ENCODE data around the gene EGFR.

EGFR gene

DNA sequence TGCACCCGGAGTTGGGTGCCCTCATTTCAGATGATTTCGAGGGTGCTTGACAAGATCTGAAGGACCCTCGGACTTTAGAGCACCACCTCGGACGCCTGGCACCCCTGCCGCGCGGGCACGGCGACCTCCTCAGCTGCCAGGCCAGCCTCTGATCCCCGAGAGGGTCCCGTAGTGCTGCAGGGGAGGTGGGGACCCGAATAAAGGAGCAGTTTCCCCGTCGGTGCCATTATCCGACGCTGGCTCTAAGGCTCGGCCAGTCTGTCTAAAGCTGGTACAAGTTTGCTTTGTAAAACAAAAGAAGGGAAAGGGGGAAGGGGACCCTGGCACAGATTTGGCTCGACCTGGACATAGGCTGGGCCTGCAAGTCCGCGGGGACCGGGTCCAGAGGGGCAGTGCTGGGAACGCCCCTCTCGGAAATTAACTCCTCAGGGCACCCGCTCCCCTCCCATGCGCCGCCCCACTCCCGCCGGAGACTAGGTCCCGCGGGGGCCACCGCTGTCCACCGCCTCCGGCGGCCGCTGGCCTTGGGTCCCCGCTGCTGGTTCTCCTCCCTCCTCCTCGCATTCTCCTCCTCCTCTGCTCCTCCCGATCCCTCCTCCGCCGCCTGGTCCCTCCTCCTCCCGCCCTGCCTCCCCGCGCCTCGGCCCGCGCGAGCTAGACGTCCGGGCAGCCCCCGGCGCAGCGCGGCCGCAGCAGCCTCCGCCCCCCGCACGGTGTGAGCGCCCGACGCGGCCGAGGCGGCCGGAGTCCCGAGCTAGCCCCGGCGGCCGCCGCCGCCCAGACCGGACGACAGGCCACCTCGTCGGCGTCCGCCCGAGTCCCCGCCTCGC is at the start of gene EGFR:
Gene EGFR, plus strand, starts transcription at position 657 of the 830 bp plus-strand sequence. CDS start 261 bp downstream, outside the sequence.
- DNase-seq (ENCODE audit: low spot score), result peak; percentile 94

DNA sequence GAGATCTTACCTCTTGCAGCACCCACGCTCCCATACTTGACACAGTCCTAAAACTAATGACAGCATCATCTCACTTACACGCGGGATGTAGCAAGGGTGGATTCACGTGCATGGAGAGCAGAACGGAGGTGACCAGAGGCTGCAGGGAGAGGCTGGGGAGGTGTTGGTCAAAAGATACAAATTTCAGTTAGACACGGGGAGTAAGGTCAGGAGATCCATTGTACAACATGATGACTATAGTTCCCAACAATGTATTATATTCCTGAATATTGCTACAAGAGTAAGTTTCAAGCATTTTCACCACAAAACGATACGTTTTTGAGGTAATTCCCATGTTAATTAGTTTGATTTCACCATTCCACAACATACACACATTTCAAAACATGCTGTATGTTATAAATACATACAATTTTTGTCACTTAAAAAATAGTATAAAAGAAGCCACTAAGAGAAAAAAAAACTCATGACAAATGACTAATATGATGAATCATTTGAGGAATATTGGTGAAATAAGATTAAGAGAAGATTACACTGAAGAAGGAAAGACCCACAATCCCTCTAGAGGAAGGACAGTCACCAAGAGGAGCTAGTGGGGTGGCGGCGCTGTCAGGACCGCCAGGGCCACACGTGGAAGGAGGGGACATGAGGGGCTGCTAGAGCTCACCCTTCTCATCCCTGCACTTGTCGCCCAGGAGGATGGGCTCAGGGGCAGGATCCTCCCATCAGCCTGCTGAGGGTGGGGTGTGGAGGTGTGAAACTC is 49.4 kb upstream of the EGFR start:
- DNase-seq (ENCODE audit: low spot score), result no peak

DNA sequence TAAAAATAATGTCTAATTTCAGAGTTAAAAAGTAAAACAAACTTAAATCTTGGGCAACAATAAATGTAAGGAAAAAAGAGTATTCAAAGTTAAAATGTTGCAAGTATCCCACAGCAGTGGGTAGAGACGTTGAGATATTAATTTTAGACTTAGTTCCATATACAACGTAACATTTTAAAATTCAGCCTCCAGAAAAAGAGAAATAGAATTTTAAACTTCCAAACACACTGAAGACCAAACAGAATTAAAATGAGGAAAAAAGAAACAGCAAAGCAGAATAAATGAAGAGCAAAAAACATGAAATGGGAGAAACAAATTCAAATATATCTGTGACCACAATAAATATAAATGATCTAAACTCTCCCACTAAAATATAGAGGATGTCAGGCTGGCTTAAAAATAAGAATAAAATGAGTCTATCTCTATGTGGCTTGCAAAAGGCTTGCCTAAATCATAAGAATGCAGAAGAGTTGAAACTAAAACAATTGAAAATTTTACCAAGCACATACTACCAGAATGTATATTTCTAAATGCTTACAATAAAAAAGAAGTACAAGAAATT is 46.0 kb upstream of the EGFR start:
- DNase-seq (ENCODE audit: low spot score), result no peak

DNA sequence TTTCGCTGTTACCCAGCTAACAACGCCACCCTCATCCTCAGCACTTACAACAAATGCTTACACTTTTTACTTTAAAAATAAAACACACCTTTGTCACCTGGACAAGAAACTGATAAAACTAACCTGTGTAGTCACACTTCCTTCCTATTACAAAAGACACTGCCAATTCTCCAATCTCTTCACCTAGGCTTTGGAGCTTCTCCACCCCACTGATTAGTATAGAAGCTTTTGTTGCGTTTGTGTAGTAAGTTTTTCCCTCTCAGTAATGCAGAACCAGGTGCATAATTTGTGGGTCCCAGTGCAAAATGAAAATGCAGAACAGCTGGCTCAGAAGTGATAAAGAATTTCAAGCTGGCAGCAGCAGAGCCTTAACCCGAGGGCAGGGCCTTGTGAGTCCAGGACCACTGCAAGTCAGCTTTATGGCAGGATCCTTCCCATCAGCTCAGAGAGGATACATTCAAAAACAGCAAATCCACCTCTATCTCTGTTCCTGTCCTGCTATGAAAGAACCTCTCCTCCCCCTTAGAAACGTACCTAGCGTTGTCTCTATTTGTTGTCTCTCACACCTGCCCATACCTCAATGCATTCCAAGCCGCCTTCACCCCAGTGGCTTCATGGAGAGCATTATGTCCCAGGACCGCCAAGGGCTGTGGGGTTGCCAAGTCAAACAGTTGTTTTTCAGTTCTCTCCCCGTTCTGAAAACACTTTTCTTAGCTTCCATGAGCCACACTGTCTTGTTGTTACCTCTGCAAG is 40.3 kb upstream of the EGFR start:
- DNase-seq (ENCODE audit: low spot score), result no peak

DNA sequence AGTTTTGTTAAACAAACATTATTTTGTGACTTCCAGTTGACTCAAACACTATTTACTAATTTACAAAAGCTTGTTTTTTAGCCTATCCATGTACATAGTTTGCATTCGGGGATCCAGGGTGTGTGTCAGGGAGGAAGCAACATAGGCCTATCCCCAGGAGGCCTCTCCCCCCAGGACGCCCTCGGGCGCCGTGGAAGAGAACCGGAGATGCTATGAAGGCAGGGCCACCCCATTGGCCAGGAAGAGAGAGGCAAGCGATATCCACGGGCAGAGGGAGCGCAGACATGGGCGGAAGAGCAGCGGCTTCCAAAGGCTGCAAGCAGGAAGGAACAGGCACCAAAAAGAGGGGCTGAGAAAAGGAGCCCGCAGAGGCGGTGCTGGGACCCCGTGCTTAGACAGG is 38.3 kb upstream of the EGFR start:
- DNase-seq (ENCODE audit: low spot score), result no peak

DNA sequence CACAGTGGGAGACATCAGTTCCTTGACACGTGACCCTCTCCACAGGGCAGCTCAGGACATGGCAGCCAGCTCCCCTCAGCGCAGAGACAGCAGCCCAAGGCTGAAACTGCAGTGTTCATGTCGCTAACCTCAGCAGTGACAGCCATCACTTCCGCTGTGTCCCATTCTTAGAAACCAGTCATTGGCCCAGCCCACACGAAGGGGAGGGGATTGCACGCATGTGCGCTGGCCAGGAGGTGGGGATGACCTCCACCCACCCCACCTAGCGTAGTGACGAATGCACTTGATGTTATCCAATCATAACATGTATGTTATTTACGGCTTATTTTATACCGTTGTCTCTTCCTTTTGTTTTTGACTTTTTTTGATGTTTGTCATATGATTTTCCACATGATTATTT is 36.9 kb upstream of the EGFR start:
- DNase-seq (ENCODE audit: low spot score), result no peak

DNA sequence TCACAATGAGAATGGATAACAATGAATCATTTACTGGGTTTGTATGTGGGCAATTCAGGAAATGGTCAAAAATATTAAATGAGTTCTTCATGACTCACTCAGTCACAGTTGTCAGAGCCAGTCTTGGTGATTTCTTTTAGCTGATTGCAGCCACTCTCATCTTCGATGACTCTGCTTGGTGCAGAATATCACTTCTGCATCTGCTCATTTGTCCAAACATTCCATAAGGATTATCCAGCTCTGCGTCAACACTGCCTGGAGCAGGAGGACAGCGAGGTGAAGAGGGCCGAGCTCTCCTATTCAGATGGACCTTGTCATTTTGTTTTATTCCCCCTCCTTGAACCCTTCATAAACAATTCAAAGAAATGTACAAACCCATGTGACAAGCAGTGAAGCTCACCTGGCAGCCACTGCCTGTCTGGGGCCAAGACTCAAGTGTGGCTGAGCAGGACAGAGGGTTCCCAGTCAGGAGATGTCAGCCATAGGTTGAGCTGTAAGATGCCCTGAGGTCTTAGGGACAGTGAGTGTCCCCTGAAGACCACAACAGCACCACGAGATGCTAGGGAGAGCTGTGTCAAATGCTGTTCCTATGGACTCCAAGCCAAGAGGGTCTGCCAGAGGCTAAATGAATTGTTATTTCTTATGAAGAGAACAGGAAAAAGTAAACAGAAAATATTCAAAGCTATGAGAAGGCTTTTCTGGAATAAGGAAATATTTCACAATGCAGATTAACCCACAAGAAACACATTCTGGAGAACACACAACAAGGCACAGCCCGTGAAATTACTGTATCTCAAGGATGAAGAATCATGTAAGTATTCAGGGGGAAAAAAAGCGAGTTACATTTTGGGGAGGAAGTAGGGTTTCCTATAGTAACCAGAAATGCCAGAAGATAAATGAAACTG is 33.1 kb upstream of the EGFR start:
- DNase-seq (ENCODE audit: low spot score), result peak; percentile 81

DNA sequence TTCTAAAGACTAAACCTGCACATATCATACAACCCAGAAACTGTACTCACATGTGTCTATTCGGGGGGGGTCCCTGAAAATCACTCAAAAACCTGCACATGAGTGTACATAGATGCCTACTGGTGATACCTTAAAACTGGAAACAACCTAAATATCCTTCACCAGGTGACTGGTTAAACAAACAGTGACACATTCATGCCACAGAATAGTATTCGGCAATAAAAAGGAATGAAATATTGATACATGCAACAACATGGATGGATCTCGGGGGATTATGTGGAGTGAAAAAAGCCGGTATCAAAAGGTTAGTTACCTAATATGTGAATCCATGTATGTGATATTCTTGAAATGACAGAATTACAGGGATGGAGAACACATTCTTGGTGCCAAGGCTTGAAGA is 32.1 kb upstream of the EGFR start:
- DNase-seq (ENCODE audit: low spot score), result no peak

DNA sequence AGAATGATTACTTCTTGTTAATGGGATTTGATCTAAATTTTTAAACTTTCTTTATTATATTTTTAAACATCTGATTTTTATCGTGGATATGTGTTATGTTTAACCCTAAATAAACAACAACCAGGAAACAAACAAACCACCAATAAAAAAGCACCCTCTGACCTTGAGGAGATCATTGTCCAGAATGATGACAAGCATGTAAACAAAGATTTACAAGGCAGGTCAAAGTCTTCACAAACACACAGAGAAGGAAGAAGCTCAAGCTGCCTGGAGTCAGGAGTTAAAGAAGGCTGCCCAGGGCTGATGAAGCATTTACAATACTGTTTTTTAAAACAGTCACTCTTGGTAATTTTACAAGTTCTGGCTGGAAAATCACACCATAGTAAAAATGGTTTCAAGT is 31.0 kb upstream of the EGFR start:
- DNase-seq (ENCODE audit: low spot score), result no peak

DNA sequence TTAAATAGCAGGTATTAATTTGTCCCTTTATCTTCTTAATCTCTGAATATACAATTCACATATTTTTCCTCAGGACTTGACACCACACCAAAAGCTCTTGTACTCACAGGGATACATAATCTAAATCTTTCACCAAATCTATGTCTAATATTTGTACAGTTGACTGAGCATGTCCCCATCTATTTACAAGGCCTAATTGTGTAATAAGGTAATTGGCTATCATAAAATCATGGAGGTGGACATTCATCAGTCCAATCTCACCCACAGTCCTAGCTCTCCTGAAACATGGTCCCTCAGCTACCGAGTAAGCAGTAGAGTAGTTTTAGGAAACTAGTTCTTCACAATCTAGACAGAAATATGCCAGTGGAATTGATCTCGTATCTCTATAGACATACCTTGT is 30.3 kb upstream of the EGFR start:
- no peak for DNase-seq (ENCODE audit: low spot score)

DNA sequence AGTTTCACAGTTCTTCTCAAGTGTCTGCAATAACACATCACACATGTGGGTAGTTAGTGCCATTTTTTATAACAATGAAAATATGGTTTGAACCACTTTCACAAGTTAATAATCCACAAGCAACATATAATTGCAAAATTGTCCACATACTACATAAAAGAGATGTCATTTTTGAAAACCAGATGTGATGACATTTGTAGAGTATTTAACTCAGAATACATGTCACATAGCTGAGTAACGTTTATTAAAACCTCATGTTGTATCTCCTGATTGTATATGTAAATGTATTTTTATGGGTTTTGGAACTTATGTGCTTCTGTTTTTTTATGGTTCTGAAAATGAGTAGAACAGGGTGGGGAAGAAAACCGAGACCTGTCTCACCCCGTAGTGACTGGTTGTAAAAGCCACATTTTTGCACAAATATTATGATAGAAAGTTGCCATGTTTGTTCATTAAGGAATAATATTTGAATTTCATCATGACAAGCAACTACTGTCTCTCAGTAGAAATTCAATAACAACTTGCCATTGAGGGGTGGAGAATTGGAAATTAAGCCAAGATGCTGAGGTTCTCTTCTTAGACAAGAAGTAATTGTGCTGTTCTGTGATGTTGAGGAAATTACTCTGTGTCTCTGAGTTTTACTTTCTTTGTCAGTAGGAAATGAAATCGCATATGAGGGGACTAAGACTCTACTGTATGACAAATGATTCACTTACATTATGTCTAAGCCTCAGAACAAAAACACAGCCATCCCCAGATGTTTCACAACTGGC is 29.2 kb upstream of the EGFR start:
- DNase-seq (ENCODE audit: low spot score), result no peak

DNA sequence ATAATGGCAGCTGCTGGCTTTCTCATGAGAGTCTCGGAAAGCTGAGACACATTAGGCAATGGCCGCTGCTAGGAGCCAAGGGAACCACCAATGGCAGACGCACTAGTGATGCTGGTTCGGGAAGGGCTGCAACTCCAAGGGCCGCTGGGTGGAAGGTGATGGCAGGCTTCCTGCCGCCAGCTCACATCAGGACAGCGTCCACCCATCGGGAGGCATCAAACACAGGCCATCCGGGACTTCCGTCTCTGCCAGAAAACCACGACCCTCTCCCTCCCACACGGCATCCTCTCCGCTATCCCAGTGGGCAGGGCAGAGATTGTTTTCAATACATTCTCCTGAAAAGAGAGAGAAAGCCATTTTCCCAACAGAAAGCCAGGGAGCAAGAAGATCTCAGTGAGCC is 27.5 kb upstream of the EGFR start:
- no peak for DNase-seq (ENCODE audit: low spot score)

DNA sequence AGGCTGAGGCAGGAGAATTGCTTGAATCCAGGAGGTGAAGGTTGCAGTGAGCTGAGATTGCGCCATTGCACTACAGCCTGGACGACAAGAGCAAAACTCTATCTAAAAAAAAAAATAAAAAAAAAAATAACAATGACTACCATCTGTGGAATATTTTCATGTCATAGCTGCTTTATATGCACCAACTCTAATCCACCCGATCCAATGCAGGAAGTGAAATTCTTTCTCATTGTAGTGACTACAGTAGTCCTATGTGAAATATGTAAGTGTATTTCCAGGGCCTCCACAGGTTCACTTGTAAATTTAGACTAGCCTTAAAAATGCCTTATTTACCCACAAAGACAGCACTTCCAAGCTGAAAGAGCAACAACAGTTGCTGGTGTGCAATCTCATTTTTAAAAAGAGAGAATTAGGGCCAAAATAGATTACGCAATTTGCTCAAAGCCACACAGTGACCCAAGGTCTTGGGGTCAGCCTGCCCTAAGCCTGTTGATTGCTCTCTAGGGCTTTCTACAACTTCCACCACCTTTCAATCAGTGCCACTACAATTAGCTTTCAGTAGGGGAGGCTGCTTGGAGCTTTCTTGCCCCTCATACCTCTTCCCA is 25.8 kb upstream of the EGFR start:
- no peak for DNase-seq (ENCODE audit: low spot score)

DNA sequence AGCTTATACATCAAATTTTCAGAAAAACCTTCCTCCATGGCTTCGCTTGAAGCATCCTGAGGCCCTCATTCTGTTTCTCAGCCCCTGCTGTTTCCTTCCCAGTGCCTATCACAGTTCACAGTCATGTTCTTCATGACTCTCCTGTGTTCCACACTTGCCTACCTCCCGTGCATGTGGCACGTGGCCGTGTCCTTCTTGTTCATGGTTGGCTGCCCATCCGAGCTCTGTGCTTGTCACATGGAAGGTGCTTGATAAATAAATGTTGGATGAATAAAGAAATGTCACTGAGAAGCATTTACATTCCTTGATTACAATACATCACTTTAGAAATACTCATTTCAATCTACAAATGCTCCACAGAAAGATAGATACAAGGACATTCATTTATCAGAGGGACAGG is 23.7 kb upstream of the EGFR start:
- DNase-seq (ENCODE audit: low spot score), result no peak

DNA sequence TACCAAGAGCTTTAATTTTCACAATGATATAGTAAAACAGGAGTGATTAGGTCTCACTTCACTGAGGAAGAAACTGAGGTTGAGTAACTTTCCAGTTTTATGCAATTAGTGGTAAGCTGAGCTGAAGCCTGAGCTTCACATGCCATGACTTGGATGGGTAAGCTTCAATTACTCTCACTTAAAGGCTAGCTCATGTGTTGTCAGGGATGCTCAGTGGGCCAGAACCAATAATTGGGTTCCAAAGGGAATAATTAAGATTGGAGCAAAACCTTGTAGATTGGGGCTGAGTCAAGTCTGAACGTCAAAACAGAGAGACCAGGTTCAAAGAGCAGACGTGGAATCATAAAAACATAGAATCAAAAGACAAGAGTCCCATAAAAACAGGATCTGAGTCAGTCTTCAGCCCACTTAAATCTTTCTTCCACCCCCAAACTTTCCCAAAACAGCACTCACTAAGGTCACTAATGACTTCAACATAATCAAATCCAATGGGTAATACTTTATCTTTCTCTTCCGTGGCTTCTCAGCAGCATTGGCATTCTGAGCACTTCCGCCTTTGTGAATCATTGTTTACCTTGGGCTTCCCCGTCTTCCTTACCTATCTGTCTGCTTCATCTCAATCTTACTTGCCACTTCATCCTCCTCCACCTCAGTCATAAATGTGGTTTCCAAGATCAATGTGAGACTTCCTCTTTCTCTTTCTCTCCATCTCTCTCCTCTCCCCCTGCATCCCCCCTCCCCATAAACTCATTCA is 23.0 kb upstream of the EGFR start:
- DNase-seq (ENCODE audit: low spot score), result peak; percentile 22

DNA sequence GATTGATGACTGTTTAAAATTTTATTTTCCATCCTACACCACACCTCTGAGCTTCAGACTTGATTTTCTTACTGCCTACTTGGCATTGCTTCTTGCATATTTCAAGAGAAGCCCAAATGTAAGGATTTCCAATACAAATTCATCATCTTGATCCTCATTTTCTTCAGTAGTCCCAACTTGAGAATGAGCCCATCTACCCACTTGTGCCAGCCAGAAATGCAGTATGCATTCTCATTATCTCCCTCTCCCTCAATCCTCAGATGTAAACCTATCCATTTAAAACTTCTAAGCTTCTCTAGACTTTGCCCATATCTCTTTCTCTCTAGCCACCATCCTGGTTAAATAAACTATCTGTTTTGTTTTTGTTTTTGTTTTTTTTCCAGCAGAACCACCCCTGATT is 22.4 kb upstream of the EGFR start:
- no peak for DNase-seq (ENCODE audit: low spot score)

DNA sequence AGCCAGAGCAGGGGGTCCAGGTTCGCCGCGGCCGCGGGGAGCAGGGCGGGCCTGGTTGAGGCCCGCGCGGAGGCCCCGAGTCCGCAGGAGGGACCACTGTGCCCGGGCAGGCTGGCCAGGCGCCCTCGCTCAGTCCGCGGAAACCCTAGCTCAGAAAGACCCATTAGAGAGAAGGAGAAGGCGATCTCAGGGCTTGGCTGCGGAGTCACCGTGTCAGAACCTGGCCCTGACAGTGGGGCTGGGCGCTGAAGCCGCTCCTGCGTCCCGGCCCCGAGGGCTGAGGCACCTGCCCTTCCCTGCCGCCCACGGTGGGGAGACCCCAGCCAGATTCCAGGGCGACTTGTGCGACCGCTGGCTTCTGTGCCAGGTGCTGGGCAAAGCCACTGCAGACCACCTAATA is 14.2 kb upstream of the EGFR start:
- no peak for DNase-seq (ENCODE audit: low spot score)

DNA sequence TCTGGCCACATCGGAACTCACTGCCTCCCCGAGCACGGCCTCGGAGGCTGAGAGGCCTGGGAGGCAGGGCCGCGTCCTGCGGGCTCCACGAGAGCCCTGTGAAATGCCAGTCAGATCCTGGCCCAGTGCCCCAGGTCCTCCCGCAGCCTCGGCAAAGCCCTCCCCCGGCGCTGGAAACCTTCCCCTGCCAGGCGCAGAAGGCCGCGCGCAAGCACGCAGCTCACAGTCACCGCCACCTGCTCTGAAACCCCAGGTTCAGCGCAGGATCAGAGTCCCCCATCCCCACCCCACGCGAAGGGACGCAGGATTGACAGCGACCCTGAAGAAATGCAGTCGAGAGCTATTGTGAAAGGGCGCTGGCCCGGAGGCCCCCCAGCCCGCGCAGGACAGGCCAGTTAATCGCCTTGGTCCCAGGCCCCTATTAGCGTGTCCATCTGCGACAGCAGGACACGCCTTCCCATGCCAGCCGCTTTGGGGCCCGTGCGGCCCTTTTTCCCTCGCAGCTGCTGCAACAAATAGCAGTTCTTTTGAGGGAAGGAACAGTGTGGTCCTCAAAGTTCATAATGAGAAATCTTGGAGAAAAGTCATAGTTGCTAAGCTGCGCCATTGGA is 13.5 kb upstream of the EGFR start:
- DNase-seq (ENCODE audit: low spot score), result no peak

DNA sequence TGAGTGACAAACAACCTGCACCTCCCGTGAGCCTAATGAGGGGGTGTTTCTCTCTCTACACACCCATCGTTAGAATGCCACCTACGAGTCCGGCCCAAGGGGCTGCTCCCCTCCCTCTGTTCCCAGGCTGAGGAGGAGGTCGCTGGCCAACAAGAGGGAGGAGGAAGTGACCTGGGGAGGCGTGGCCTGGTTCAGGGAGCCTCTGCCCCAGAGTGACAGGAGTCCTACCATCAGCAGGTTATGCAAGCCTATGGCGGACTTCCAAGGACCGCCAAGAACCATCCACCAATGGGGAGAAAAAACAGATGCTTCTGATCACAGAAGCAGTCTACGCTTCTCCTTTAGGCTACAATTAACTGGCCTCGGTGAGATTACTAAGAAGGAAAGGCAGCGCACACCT is 12.3 kb upstream of the EGFR start:
- DNase-seq (ENCODE audit: low spot score), result no peak
